Neural crest cell (in vitro differentiated cells): Measurements from ENCODE around the gene RNF133. TPM values are rescaled to one million over a fixed set of nuclear protein-coding genes. Genes with fewer than 3 reads are reported as not detected.

Experiments
- DNase-seq: peaks from one replicate; pipeline ENCODE4 v3.0.0; 2021; ENCODE audit warnings: low read depth, mixed read lengths, low spot score
- H3K27ac Mint-ChIP-seq: one replicate; pipeline ENCODE4 v1.8.0; 2021; ENCODE audit warnings: mild to moderate bottlenecking, mixed read lengths; ENCODE audit not compliant: unreplicated experiment
- H3K27me3 Mint-ChIP-seq: 2 replicates; pipeline ENCODE4 v1.8.0; 2021; ENCODE audit warnings: low read depth, mild to moderate bottlenecking, mixed read lengths
- H3K36me3 Mint-ChIP-seq: 2 replicates; pipeline ENCODE4 v1.8.0; 2021; ENCODE audit warnings: low read depth, mild to moderate bottlenecking, mixed read lengths
- H3K4me1 Mint-ChIP-seq: 2 replicates; pipeline ENCODE4 v1.8.0; 2021; ENCODE audit warnings: mixed read lengths
- H3K4me3 Mint-ChIP-seq: one replicate; pipeline ENCODE4 v1.8.0; 2021; ENCODE audit warnings: mild to moderate bottlenecking, mixed read lengths
- H3K9me3 Mint-ChIP-seq: 2 replicates; pipeline ENCODE4 v1.8.0; 2021; ENCODE audit warnings: mixed read lengths
- CTCF ChIP-seq: fragments of 200-600 bp; sonication (generic); conservative IDR thresholded peaks from 2 replicates; pipeline ENCODE4 v1.5.0; 2021; ENCODE audit warnings: antibody characterized with exemption, mild to moderate bottlenecking
- long read RNA-seq: library from polyadenylated mRNA; unstranded; transcript quantifications from one replicate; pipeline ENCODE4 v2.0.0, GENCODE V29; 2020
- total RNA-seq: library from RNA; stranded (reverse); gene quantifications from 2 replicates; pipeline ENCODE4 v1.2.1, GENCODE V29; 2021

RNF133 gene
- total RNA-seq = 0.16 TPM in 1 of 2 replicates, not detected in the other
- long read RNA-seq = 0 reads

GRCh38 chr7:122699017-122699416 is at the start of gene RNF133:
Gene RNF133, minus strand, starts transcription at chr7:122699117. Its CDS starts 199 bp downstream, at chr7:122698918.
- Mint-ChIP-seq H3K36me3 (no peaks in the 10 kb centered on the region), H3K4me3 (no peak within 1 kb of the TSS), H3K27me3 (no peaks in the 10 kb centered on the region), H3K4me1 (peaks cover 11% of the 10 kb centered on the region), H3K9me3 (no peaks in the 10 kb centered on the region), H3K27ac (no peak within 1 kb of the TSS)
- no peak for TF ChIP-seq CTCF
- DNase-seq = no peak

GRCh38 chr7:122748195-122748594 is 49.3 kb upstream of the RNF133 start:
- H3K27ac Mint-ChIP-seq = no peak overlapping the region
- TF ChIP-seq CTCF = no peak
- no peak for DNase-seq
- H3K36me3 Mint-ChIP-seq = no peaks in the 10 kb centered on the region
- H3K4me1 Mint-ChIP-seq = peaks cover 8% of the 10 kb centered on the region
- no peaks in the 10 kb centered on the region for H3K9me3 Mint-ChIP-seq
- H3K4me3 Mint-ChIP-seq = no peak overlapping the region
- no peaks in the 10 kb centered on the region for H3K27me3 Mint-ChIP-seq

- H3K4me3 Mint-ChIP-seq = no peak overlapping the region
These were observed 48.0 kb upstream of the RNF133 start for GRCh38 chr7:122746948-122747347.

GRCh38 chr7:122743211-122743610 is 44.3 kb upstream of the RNF133 start:
- Mint-ChIP-seq H3K9me3 (no peaks in the 10 kb centered on the region), H3K27ac (no peak overlapping the region), H3K27me3 (no peaks in the 10 kb centered on the region), H3K4me3 (no peak overlapping the region), H3K4me1 (peaks cover 6% of the 10 kb centered on the region), H3K36me3 (no peaks in the 10 kb centered on the region)
- no peak for TF ChIP-seq CTCF
- DNase-seq = no peak

More at GRCh38 chr7:122746948-122747347, 48.0 kb upstream of the RNF133 start:
- DNase-seq = no peak
- Mint-ChIP-seq H3K27ac (no peak overlapping the region), H3K27me3 (no peaks in the 10 kb centered on the region), H3K4me1 (peaks cover 10% of the 10 kb centered on the region), H3K36me3 (no peaks in the 10 kb centered on the region), H3K9me3 (no peaks in the 10 kb centered on the region)
- TF ChIP-seq CTCF = no peak

- no peak for TF ChIP-seq CTCF
- Mint-ChIP-seq H3K4me3 (no peak overlapping the region), H3K27ac (no peak overlapping the region), H3K4me1 (peaks cover 6% of the 10 kb centered on the region), H3K36me3 (no peaks in the 10 kb centered on the region), H3K27me3 (no peaks in the 10 kb centered on the region), H3K9me3 (no peaks in the 10 kb centered on the region)
- DNase-seq = no peak
These were observed 40.0 kb upstream of the RNF133 start for GRCh38 chr7:122738947-122739346.

- Mint-ChIP-seq H3K9me3 (no peaks in the 10 kb centered on the region), H3K4me1 (no peaks in the 10 kb centered on the region), H3K27me3 (no peaks in the 10 kb centered on the region), H3K4me3 (no peak overlapping the region), H3K36me3 (no peaks in the 10 kb centered on the region), H3K27ac (no peak overlapping the region)
- no peak for TF ChIP-seq CTCF
- no peak for DNase-seq
These were observed 37.3 kb upstream of the RNF133 start for GRCh38 chr7:122736183-122736582.
